Uterus (tissue), 2 donors: ENCODE results near the gene LAMTOR5.

Experiments used
- POLR2A ChIP-seq, 2 donors: fragments of 450-650 bp; IDR thresholded peaks; one replicate each; pipeline ENCODE4 v1.6.1; 2016; ENCODE audit warnings: antibody characterized with exemption in 2 of 2, mild to moderate bottlenecking in 1 of 2, moderate library complexity in 1 of 2
- TF ChIP-seq, protein P1 (sequence below), 4 experiments: fragments of 200-600 bp in 2 of 4; fragments of 450-650 bp in 2 of 4; sonication (generic) in 2 of 4; IDR thresholded peaks; one replicate each; pipeline ENCODE4 v1.5.1; 2016 to 2019; ENCODE audit warnings: antibody characterized with exemption in 4 of 4, mild to moderate bottlenecking in 2 of 4, moderate library complexity in 1 of 4

DNA sequence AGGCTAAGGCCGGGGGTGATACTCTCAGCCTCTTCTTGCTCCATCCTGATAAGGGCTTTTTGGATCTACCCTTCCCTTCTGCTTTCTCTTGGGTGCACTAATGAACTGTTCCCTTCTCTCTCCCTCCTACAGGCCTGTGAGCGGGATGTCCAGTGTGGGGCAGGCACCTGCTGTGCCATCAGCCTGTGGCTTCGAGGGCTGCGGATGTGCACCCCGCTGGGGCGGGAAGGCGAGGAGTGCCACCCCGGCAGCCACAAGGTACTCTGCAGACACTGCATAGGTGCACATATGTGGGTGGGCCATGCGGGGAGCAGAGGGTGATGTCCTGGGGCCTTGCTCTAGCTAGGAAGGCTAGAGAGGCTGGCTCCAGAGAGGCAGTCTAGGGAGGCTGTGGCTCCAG is 46.3 kb upstream of the LAMTOR5 start:
- TF ChIP-seq, protein P1, sequence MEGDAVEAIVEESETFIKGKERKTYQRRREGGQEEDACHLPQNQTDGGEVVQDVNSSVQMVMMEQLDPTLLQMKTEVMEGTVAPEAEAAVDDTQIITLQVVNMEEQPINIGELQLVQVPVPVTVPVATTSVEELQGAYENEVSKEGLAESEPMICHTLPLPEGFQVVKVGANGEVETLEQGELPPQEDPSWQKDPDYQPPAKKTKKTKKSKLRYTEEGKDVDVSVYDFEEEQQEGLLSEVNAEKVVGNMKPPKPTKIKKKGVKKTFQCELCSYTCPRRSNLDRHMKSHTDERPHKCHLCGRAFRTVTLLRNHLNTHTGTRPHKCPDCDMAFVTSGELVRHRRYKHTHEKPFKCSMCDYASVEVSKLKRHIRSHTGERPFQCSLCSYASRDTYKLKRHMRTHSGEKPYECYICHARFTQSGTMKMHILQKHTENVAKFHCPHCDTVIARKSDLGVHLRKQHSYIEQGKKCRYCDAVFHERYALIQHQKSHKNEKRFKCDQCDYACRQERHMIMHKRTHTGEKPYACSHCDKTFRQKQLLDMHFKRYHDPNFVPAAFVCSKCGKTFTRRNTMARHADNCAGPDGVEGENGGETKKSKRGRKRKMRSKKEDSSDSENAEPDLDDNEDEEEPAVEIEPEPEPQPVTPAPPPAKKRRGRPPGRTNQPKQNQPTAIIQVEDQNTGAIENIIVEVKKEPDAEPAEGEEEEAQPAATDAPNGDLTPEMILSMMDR (IDR thresholded peaks at IDR 0.05): no peak
- no peak for TF ChIP-seq POLR2A (IDR thresholded peaks at IDR 0.05)
